Ovary (tissue), 9 donors: Measurements from ENCODE around the gene FMN1. TPM values are rescaled to one million over a fixed set of nuclear protein-coding genes. Genes with fewer than 3 reads are reported as not detected.

ENCODE experiments used
- DNase-seq, 5 donors: peaks; one replicate each; pipeline ENCODE4 v3.0.0-alpha.2; 2019 to 2020
- H3K27ac ChIP-seq, 2 donors: fragments of 200-600 bp; one replicate each; pipeline versions ENCODE4 v1.5.1 to v1.8.0; 2019 to 2022
- H3K27me3 ChIP-seq: fragments of 200-600 bp; one replicate; pipeline ENCODE4 v1.8.0; 2022
- H3K36me3 ChIP-seq: fragments of 200-600 bp; sonication (generic); one replicate; pipeline ENCODE4 v1.5.1; 2019
- H3K4me1 ChIP-seq: one replicate; pipeline ENCODE4 v1.8.1; 2013; ENCODE audit warnings: mild to moderate bottlenecking, moderate library complexity; ENCODE audit not compliant: insufficient read depth
- H3K4me3 ChIP-seq: fragments of 200-600 bp; sonication (generic); one replicate; pipeline ENCODE4 v1.5.1; 2017
- H3K9me3 ChIP-seq, 2 donors: fragments of 200-600 bp in 1 of 2; sonication (generic) in 1 of 2; one replicate each; pipeline versions ENCODE4 v1.5.1 to v1.8.1; 2013 to 2019; ENCODE audit warnings: mild to moderate bottlenecking in 1 of 2, moderate library complexity in 1 of 2
- EP300 ChIP-seq: sonication (generic); formaldehyde crosslinking; IDR thresholded peaks from one replicate; pipeline ENCODE4 v1.6.1; 2017; ENCODE audit warnings: antibody characterized with exemption
- POLR2A ChIP-seq: fragments of 450-650 bp; IDR thresholded peaks from one replicate; pipeline ENCODE4 v1.6.1; 2017; ENCODE audit warnings: antibody characterized with exemption, mild to moderate bottlenecking, moderate library complexity
- WGBS, 3 donors: extraction: QIAGEN DNeasy Blood & Tissue Kit in 1 of 3; methylation state at CpG; one replicate each; pipeline versions ENCODE4 v1.1.5 to v1.1.7; 2013 to 2017; 5-methylcytosine and 5-hydroxymethylcytosine counted together
- intact Hi-C, 4 donors: fragments of 100-400 bp; cut with DNase I; formaldehyde crosslinking; loops; one replicate each; pipeline versions ENCODE4 v1.11.0 to v1.15.1; 2022 to 2023
- polyA plus RNA-seq, 2 donors: library from polyadenylated mRNA; stranded (reverse); fragments of 200-250 nt in 1 of 2; fragments of 350-450 nt in 1 of 2; fragmentation: Illumina TruSeq in 1 of 2; extraction: RNeasy Lipid Tissue Mini Kit (QIAGEN cat#74804) in 1 of 2; gene quantifications; one replicate each; pipeline ENCODE4 v1.2.3, GENCODE V29; 2013 to 2014
- total RNA-seq, 7 donors: library from RNA; depleted of rRNA in 2 of 7; stranded (reverse); fragments of >200 nt in 2 of 7; fragmentation: NEBNext Ultra II Directional in 3 of 7; extraction: Animal tissue kit (Norgen Biotek cat#: 25700) in 3 of 7; gene quantifications; one replicate each; pipeline versions ENCODE4 v1.1.0 to v1.2.4, GENCODE V29; 2016 to 2023
- TF ChIP-seq, protein P1 (sequence below), 3 donors: fragments of 450-650 bp in 2 of 3; fragments of 200-600 bp in 1 of 3; IDR thresholded peaks; one replicate each; pipeline versions ENCODE4 v1.5.1 to v1.8.0; 2016 to 2022; ENCODE audit warnings: antibody characterized with exemption in 3 of 3, mild to moderate bottlenecking in 1 of 3
- donor health status: DM: no; HTN: no; CAD: no; lungs with moderate emphysema.
- donor health status: DM: no; HTN: no; CAD: no.
- donor health status: Bipolar disorder and iron deficiency.
- donor health status: DM: yes; HTN: yes; CAD: no.
- donor health status: DM: no; HTN: no; CAD: no.
- donor health status: DM: yes; HTN: yes; CAD: no.

The FMN1 gene
- total and polyA plus RNA-seq, 9 donors = 0.13 to 16.9 (median 2.6) TPM

DNA sequence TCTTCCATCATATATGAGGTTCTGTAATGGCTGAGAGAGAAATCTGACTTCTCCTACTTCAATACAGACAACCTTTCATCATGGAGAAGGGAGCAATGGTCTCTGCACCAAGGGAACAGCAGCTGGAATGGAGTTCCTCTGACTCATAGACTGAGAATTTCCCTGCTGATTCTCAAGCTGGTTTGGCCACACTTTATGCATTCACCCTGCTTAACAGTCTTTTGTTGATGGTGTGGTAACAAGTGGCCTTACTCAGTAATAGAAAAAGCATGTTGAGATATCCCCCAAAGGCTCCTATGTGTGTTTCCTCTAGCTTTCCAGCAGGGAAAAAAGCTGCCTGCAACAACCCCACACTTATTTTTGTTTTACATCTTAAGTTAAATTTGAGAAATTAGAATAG, 338.6 kb downstream of the FMN1 start:
- Histone ChIP-seq H3K4me1 (no peaks in the 10 kb centered on the region), H3K36me3 (no peaks in the 10 kb centered on the region), H3K4me3 (no peak overlapping the region), H3K27me3 (no peaks in the 10 kb centered on the region), H3K9me3 (no peaks in the 10 kb centered on the region), H3K27ac (no peak overlapping the region)
- TF ChIP-seq POLR2A (no peak), EP300 (no peak)
- TF ChIP-seq, protein P1, sequence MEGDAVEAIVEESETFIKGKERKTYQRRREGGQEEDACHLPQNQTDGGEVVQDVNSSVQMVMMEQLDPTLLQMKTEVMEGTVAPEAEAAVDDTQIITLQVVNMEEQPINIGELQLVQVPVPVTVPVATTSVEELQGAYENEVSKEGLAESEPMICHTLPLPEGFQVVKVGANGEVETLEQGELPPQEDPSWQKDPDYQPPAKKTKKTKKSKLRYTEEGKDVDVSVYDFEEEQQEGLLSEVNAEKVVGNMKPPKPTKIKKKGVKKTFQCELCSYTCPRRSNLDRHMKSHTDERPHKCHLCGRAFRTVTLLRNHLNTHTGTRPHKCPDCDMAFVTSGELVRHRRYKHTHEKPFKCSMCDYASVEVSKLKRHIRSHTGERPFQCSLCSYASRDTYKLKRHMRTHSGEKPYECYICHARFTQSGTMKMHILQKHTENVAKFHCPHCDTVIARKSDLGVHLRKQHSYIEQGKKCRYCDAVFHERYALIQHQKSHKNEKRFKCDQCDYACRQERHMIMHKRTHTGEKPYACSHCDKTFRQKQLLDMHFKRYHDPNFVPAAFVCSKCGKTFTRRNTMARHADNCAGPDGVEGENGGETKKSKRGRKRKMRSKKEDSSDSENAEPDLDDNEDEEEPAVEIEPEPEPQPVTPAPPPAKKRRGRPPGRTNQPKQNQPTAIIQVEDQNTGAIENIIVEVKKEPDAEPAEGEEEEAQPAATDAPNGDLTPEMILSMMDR (IDR thresholded peaks at IDR 0.05) = no peak
- DNase-seq = no peak
- intact Hi-C loops = no loop called here

DNA sequence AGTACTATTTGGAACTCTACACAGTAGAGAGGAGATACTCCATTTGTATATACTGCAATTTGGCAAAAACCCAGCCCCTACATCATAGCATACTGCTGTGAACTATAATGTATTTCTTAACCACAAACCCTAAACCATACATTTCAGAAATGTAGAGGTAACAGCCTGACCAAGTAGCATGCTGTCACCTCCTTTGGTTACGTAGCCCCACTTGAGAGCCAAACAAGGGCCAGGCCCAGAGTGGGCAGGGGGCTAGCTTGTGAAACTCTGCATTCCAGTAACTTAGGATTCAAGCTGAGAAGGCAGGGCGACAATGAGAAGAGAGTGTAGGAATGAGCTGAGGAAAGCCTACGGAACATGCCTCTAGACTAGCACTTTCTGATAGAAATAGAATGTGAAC, 340.9 kb downstream of the FMN1 start:
- no peak overlapping the region for H3K4me3 ChIP-seq
- no peaks in the 10 kb centered on the region for H3K27me3 ChIP-seq
- no peak for DNase-seq
- no peaks in the 10 kb centered on the region for H3K4me1 ChIP-seq
- H3K36me3 ChIP-seq = no peaks in the 10 kb centered on the region
- TF ChIP-seq EP300 (no peak), POLR2A (no peak)
- TF ChIP-seq, protein P1 (IDR thresholded peaks at IDR 0.05) = no peak
- H3K9me3 ChIP-seq = no peaks in the 10 kb centered on the region
- WGBS, 3 donors = 93 to 97% (median 97%) methylated on average over 3 of the region's 3 CpGs
- no peak overlapping the region for H3K27ac ChIP-seq
- intact Hi-C loops = no loop called here

DNA sequence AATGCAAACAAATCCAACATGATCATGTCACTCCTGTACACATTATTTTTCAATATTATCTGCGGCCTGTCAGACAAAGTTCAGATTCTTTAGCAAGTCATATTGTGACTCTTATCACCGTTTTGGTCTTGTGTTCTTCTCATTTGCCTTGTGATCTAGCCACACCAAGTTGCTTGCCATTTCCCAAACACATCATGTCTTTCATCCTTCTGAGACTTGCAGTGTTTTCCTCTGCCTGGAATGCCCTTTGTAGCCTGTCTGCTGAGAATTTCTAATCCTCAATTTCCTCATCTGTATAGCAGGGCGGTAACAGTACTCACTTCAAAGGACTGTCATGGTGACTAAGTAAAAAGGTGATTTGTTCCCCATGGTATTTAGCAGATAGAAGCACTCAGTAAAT, 341.7 kb downstream of the FMN1 start:
- WGBS, 3 donors = 76 to 83% (median 83%) methylated on average over 3 of the region's 3 CpGs
- Histone ChIP-seq H3K9me3 (no peaks in the 10 kb centered on the region), H3K27me3 (no peaks in the 10 kb centered on the region), H3K27ac (no peak overlapping the region), H3K4me1 (no peaks in the 10 kb centered on the region), H3K36me3 (no peaks in the 10 kb centered on the region), H3K4me3 (no peak overlapping the region)
- intact Hi-C loops = no loop called here
- no peak for DNase-seq
- TF ChIP-seq, protein P1 (IDR thresholded peaks at IDR 0.05) = no peak
- TF ChIP-seq POLR2A = no peak

DNA sequence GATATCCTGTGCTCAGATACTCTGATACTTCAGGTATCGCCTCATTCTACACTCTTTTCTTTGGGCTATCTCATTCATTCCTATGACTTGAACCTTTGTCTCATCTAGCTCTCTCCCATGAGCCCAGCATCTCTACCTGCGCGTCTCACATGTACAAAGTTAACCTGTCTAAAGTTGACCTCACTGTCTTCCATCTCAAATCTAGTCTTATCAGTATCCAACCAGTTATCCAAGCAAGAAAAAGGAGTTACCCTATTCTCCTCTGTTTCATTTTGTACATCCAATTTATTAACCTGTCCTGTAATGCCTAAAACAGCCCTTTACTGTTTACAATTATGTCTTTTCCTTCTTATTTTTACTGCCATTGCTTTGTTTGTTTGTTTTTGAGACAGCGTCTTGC, 342.5 kb downstream of the FMN1 start:
- intact Hi-C loops = no loop called here
- DNase-seq = no peak
- no peaks in the 10 kb centered on the region for H3K9me3 ChIP-seq
- H3K4me1 ChIP-seq = no peaks in the 10 kb centered on the region
- H3K27me3 ChIP-seq = no peaks in the 10 kb centered on the region
- WGBS, 3 donors = 83 to 91% (median 88%) methylated on average over 4 of the region's 4 CpGs
- no peaks in the 10 kb centered on the region for H3K36me3 ChIP-seq
- TF ChIP-seq POLR2A = no peak
- TF ChIP-seq, protein P1 (IDR thresholded peaks at IDR 0.05) = no peak
- TF ChIP-seq EP300 = no peak
- H3K27ac ChIP-seq = no peak overlapping the region
- H3K4me3 ChIP-seq = no peak overlapping the region

DNA sequence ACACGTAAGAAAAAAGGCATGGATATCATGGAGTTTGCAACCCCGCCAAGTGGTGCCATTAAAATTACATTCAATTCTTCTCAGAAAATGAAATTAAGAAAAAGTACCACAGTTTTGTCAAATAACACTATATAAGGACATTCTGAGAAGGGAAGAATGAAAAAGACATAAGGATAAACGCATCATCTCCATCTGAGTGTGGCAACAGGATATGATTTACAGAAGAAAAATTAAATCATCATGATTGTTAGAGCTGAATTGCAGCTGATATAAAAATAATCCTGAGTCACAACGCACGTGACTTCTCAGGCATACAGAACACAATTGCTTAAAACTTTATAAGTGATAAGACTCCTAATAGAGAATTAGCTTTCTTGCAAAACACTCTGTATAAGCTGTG, 342.9 kb downstream of the FMN1 start:
- H3K27ac ChIP-seq = no peak overlapping the region
- intact Hi-C loops = no loop called here
- WGBS, 3 donors = 63 to 77% (median 63%) methylated on average over 5 of the region's 5 CpGs

More for the DNA sequence above, 342.9 kb downstream of the FMN1 start:
- Histone ChIP-seq H3K4me1 (no peaks in the 10 kb centered on the region), H3K9me3 (no peaks in the 10 kb centered on the region), H3K4me3 (no peak overlapping the region), H3K27me3 (no peaks in the 10 kb centered on the region), H3K36me3 (no peaks in the 10 kb centered on the region)
- TF ChIP-seq EP300 (no peak), POLR2A (no peak)
- TF ChIP-seq, protein P1 (IDR thresholded peaks at IDR 0.05) = no peak
- no peak for DNase-seq
